DND-41 (cell line): Measurements from ENCODE around the gene LMNTD2.

ENCODE experiments used
- CTCF ChIP-seq: IDR thresholded peaks from 2 replicates; pipeline ENCODE4 v1.5.1; 2012; ENCODE audit warnings: borderline replicate concordance, low read length, moderate library complexity, mild to moderate bottlenecking; ENCODE audit not compliant: poor library complexity, severe bottlenecking; ENCODE audit errors: extremely low read depth
- EZH2 ChIP-seq: IDR thresholded peaks from 3 replicates; pipeline ENCODE4 v1.6.1; 2012; ENCODE audit warnings: borderline replicate concordance, low read depth, mild to moderate bottlenecking, moderate library complexity, low read length, inconsistent platforms; ENCODE audit not compliant: severe bottlenecking

GRCh38 chr11:557328-558132, 3.0 kb downstream of the LMNTD2 start:
- TF ChIP-seq CTCF (no peak), EZH2 (no peak)
